K562 (cell line): ENCODE measurements around the gene EXOC3L2. TPM values are rescaled to one million over a fixed set of nuclear protein-coding genes. Genes with fewer than 3 reads are reported as not detected.

Experiments
- ATAC-seq: fragments of 200-7000 bp; cut with Tn5 transposase; 3 replicates; pipeline ENCODE4 v1.9.1; 2020; ENCODE audit warnings: moderate library complexity
- BruUV-seq: library from RNA; stranded (reverse); fragments of 400-500 nt; replicated peaks from 2 replicates; lab custom pipeline; 2021; lab: Mats Ljungman, UMichigan
- CTCF ChIA-PET: fragments of 300-600 bp; formaldehyde crosslinking; extraction: SDS; loops from one replicate; lab custom pipeline; 2021; ENCODE audit warnings: low intra/inter-chr PET ratio; lab: Yijun Ruan, JAX
- POLR2A ChIA-PET: fragments of 300-600, 350-650 bp; sonication (Branson Sonifier 250); formaldehyde crosslinking; extraction: SDS; loops from one replicate; lab custom pipeline; 2021; ENCODE audit warnings: antibody characterized with exemption, inconsistent platforms; lab: Yijun Ruan, JAX
- DNase-seq, 4 experiments: peaks; one replicate each; pipeline versions ENCODE4 v3.0.0 to v3.0.0-alpha.2; 2011 to 2018; ENCODE audit warnings: low spot score in 3 of 4, mixed read lengths in 3 of 4; ENCODE audit errors: extremely low read depth in 1 of 4
- FAIRE-seq: peaks from 2 replicates; lab custom pipeline; 2011; peaks lifted over from hg19 to GRCh38; lab: Jason Lieb, UNC
- H2AFZ ChIP-seq: 2 replicates; pipeline ENCODE4 v1.6.0; 2011; ENCODE audit warnings: low read depth, low read length, control low read depth, inconsistent platforms
- H3K27ac ChIP-seq: fragments of 200-600 bp; 3 replicates; pipeline ENCODE4 v1.8.0; 2011; ENCODE audit warnings: low read depth, mild to moderate bottlenecking, control low read depth, inconsistent platforms, low read length, moderate library complexity, mixed read lengths; ENCODE audit errors: extremely low read depth
- H3K27me3 ChIP-seq, 2 experiments: fragments of 300-600 bp in 1 of 2; 2 replicates in 1 of 2; 3 replicates in 1 of 2; pipeline versions ENCODE4 v1.6.0 to v1.8.0; 2011; ENCODE audit warnings: inconsistent platforms in 2 of 2, low read length in 2 of 2, mild to moderate bottlenecking in 1 of 2, mixed read lengths in 1 of 2, moderate library complexity in 1 of 2; ENCODE audit not compliant: control insufficient read depth in 2 of 2, insufficient read depth in 2 of 2
- H3K36me3 ChIP-seq: fragments of 300-600 bp; 3 replicates; pipeline ENCODE4 v1.8.0; 2011; ENCODE audit warnings: mild to moderate bottlenecking, low read length, inconsistent platforms; ENCODE audit not compliant: control insufficient read depth, insufficient read depth
- H3K4me1 ChIP-seq, 2 experiments: fragments of 200-600 bp in 1 of 2; replicated peaks in 1 of 2; 2 replicates in 1 of 2; 3 replicates in 1 of 2; pipeline versions ENCODE4 v1.5.1 to v1.8.0; 2011; ENCODE audit warnings: inconsistent platforms in 2 of 2, low read length in 2 of 2, mild to moderate bottlenecking in 1 of 2, mixed read lengths in 1 of 2, moderate library complexity in 1 of 2; ENCODE audit not compliant: control insufficient read depth in 2 of 2, insufficient read depth in 2 of 2
- H3K4me2 ChIP-seq: 2 replicates; pipeline ENCODE4 v1.6.1; 2011; ENCODE audit warnings: low read length, control low read depth, inconsistent platforms, mixed read lengths; ENCODE audit not compliant: insufficient read depth
- H3K4me3 ChIP-seq: fragments of 200-600 bp; sonication (generic), shearing (Covaris generic); 2 replicates; pipeline ENCODE4 v1.5.1; 2016; ENCODE audit warnings: control low read depth, inconsistent platforms
- H3K79me2 ChIP-seq: fragments of 200-600 bp; 3 replicates; pipeline ENCODE4 v1.8.0; 2011; ENCODE audit warnings: low read length, inconsistent platforms; ENCODE audit not compliant: control insufficient read depth, insufficient read depth
- H3K9ac ChIP-seq, 2 experiments: 2 replicates each; pipeline versions ENCODE4 v1.6.0 to v1.6.1; 2011; ENCODE audit warnings: low read depth in 2 of 2, low read length in 2 of 2, control low read depth in 1 of 2, inconsistent platforms in 1 of 2, mild to moderate bottlenecking in 1 of 2, mixed read lengths in 1 of 2; ENCODE audit not compliant: insufficient read depth in 1 of 2
- H3K9me1 ChIP-seq: one replicate; pipeline ENCODE4 v1.6.0; 2011; ENCODE audit warnings: inconsistent platforms, mild to moderate bottlenecking, low read length, moderate library complexity; ENCODE audit not compliant: control insufficient read depth, insufficient read depth
- H3K9me3 ChIP-seq: replicated peaks from 2 replicates; pipeline ENCODE4 v1.5.1; 2011; ENCODE audit warnings: low read depth, low read length, inconsistent platforms; ENCODE audit not compliant: control insufficient read depth, insufficient read depth
- H4K20me1 ChIP-seq: replicated peaks from 2 replicates; pipeline ENCODE4 v1.6.1; 2011; ENCODE audit warnings: low read length, inconsistent platforms, mixed read lengths; ENCODE audit not compliant: control insufficient read depth, insufficient read depth
- BCOR ChIP-seq: fragments of 450-650 bp; IDR thresholded peaks from 2 replicates; pipeline ENCODE4 v1.6.1; 2016
- ESRRB ChIP-seq: fragments of 250-450 bp; sonication (Bioruptor Pico); IDR thresholded peaks from 2 replicates; pipeline ENCODE4 v1.5.0; 2020; ENCODE audit warnings: mild to moderate bottlenecking, moderate library complexity, borderline replicate concordance
- ETV5 ChIP-seq: sonication (generic); formaldehyde crosslinking; IDR thresholded peaks from 2 replicates; pipeline ENCODE4 v1.4.0; 2020; ENCODE audit warnings: low read depth, mild to moderate bottlenecking, missing genetic modification reagents
- FUS ChIP-seq: fragments of 200-400 bp; formaldehyde crosslinking; optimal IDR thresholded peaks from 2 replicates; pipeline ENCODE3; 2017; ENCODE audit warnings: low read depth, low read length
- HMG20A ChIP-seq: fragments of 450-650 bp; formaldehyde crosslinking; conservative IDR thresholded peaks from 2 replicates; pipeline ENCODE4 v1.4.0; 2020; ENCODE audit warnings: mild to moderate bottlenecking, mixed read lengths
- KDM1A ChIP-seq, 2 experiments: fragments of 450-650 bp; IDR thresholded peaks; 2 replicates each; pipeline ENCODE4 v1.6.1; 2016; ENCODE audit warnings: mild to moderate bottlenecking in 2 of 2
- KLF16 ChIP-seq: IDR thresholded peaks from 2 replicates; pipeline ENCODE4 v1.6.1; 2016; ENCODE audit warnings: antibody characterized with exemption
- PCBP1 ChIP-seq: fragments of 200-400 bp; formaldehyde crosslinking; IDR thresholded peaks from 2 replicates; pipeline ENCODE4 v1.6.1; 2018; ENCODE audit warnings: mild to moderate bottlenecking, low read depth, low read length; ENCODE audit not compliant: poor library complexity, severe bottlenecking
- RBM25 ChIP-seq: fragments of 200-400 bp; formaldehyde crosslinking; IDR thresholded peaks from 2 replicates; pipeline ENCODE4 v1.6.1; 2018; ENCODE audit warnings: low read length, low read depth, moderate library complexity; ENCODE audit not compliant: severe bottlenecking
- RCOR1 ChIP-seq, 2 experiments: IDR thresholded peaks; 2 replicates each; pipeline ENCODE4 v1.6.1; 2012; ENCODE audit warnings: low read depth in 2 of 2, low read length in 2 of 2, borderline replicate concordance in 1 of 2, improper control_type of control experiment in 1 of 2
- THAP12 ChIP-seq: fragments of 250-450 bp; sonication (Bioruptor Pico); IDR thresholded peaks from 2 replicates; pipeline ENCODE4 v1.9.0; 2021; ENCODE audit warnings: mild to moderate bottlenecking, inconsistent platforms
- USF2 ChIP-seq: sonication (generic); formaldehyde crosslinking; IDR thresholded peaks from 2 replicates; pipeline ENCODE4 v1.5.0; 2020; ENCODE audit warnings: missing genetic modification reagents
- ZNF143 ChIP-seq: sonication (generic); formaldehyde crosslinking; IDR thresholded peaks from 2 replicates; pipeline ENCODE4 v1.9.0; 2022; ENCODE audit warnings: mild to moderate bottlenecking, missing genetic modification reagents
- ZNF217 ChIP-seq: sonication (generic); formaldehyde crosslinking; IDR thresholded peaks from 2 replicates; pipeline ENCODE4 v1.8.0; 2022; ENCODE audit warnings: mild to moderate bottlenecking, missing genetic modification reagents
- ZNF347 ChIP-seq: fragments of 450-650 bp; formaldehyde crosslinking; IDR thresholded peaks from 2 replicates; pipeline ENCODE4 v1.4.0; 2020; ENCODE audit warnings: low read depth, mild to moderate bottlenecking, moderate library complexity
- ZSCAN32 ChIP-seq: fragments of 450-650 bp; formaldehyde crosslinking; IDR thresholded peaks from 2 replicates; pipeline ENCODE4 v1.4.0; 2020; ENCODE audit warnings: mild to moderate bottlenecking, moderate library complexity
- WGBS: fragments of 100-300 bp; shearing (Covaris generic); methylation state at CpG from one replicate; pipeline ENCODE4 v1.1.6; 2016; ENCODE audit warnings: low coverage, mixed read lengths; ENCODE audit not compliant: insufficient coverage; ENCODE audit errors: missing lambda C conversion rate; 5-methylcytosine and 5-hydroxymethylcytosine counted together
- in situ Hi-C: fragments of 300-500 bp; cut with MboI; formaldehyde crosslinking; loops from 4 replicates; pipeline ENCODE4 v1.15.0; 2018; ENCODE audit warnings: inconsistent platforms, mixed read lengths
- intact Hi-C: fragments of 100-400 bp; cut with micrococcal nuclease; formaldehyde crosslinking; loops from 2 replicates; pipeline ENCODE4 v1.14.2; 2022
- polyA plus RNA-seq, 8 experiments: library from polyadenylated mRNA; depleted of rRNA in 4 of 8; stranded (reverse) in 5 of 8; unstranded in 3 of 8; fragments of >200 nt; fragmentation: Nextera tagmentation in 2 of 8; fragmentation: Illumina TruSeq in 1 of 8; extraction: Ambion mirVana in 2 of 8; extraction: Trizol in 1 of 8; gene quantifications; 2 replicates each; pipeline versions ENCODE4 v1.2.1 to v1.2.3, GENCODE V29; 2011 to 2014; ENCODE audit warnings: inconsistent platforms in 1 of 8, missing spikeins in 1 of 8
- total RNA-seq, 7 experiments: library from RNA; depleted of rRNA in 6 of 7; stranded (reverse); fragments of >200 nt in 6 of 7; fragmentation: Illumina TruSeq in 2 of 7; extraction: Trizol in 2 of 7; gene quantifications; 2 replicates each; pipeline versions ENCODE4 v1.2.1 to v1.2.3, GENCODE V29; 2011 to 2021; ENCODE audit warnings: low replicate concordance in 1 of 7
- TF ChIP-seq, protein P1 (sequence below): fragments of 450-650 bp; formaldehyde crosslinking; IDR thresholded peaks from 2 replicates; pipeline ENCODE4 v1.4.0; 2020; ENCODE audit warnings: mild to moderate bottlenecking, moderate library complexity

EXOC3L2 gene
- total and polyA plus RNA-seq, 9 of the 15 experiments (the other 6 are each of a cell fraction or from before 2014, with no cell fraction given): 0.31 to 19.0 (median 2.4) TPM

GRCh38 chr19:45271098-45271734, 26.0 kb upstream of the EXOC3L2 start:
- no peak for DNase-seq
- in situ Hi-C loops: no loop called here
- no peaks in the 10 kb centered on the region for H3K27me3 ChIP-seq
- H3K27ac ChIP-seq: no peak overlapping the region
- no peaks in the 10 kb centered on the region for H4K20me1 ChIP-seq
- H3K4me1 ChIP-seq: peaks cover 17 to 27% of the 10 kb centered on the region in 2 experiments; a peak in 4 of 5 replicates
- no TSS peak for BruUV-seq
- H3K9me1 ChIP-seq: no peaks in the 10 kb centered on the region
- H3K36me3 ChIP-seq: peaks cover 38% of the 10 kb centered on the region; the same call in 2 of the 3 replicates
- H3K4me3 ChIP-seq: no peak overlapping the region
- ChIA-PET CTCF (no interaction called here), POLR2A (no interaction called here)
- intact Hi-C loops: no loop called here
- no peak for ATAC-seq
- no peaks in the 10 kb centered on the region for H3K9me3 ChIP-seq
- no peak for FAIRE-seq
- WGBS: 85% methylated on average over 6 of the region's 21 CpGs
- H3K9ac ChIP-seq: peak overlapping the region in 1 of 2 experiments; percentile 5; a peak in 1 of 4 replicates
- no peak overlapping the region for H2AFZ ChIP-seq
- H3K79me2 ChIP-seq: no peaks in the 10 kb centered on the region
- no peak overlapping the region for H3K4me2 ChIP-seq
- TF ChIP-seq BCOR (peak; percentile 85), PCBP1 (no peak), ZSCAN32 (CRISPR knock-in tag) (no peak), RCOR1 (IDR thresholded peaks at IDR 0.05; ENCODE audit: borderline replicate concordance in 1 of 2, low read depth in 2 of 2, low read length in 2 of 2) (0 out of 4 replicates have a peak, but pooled peaks of 1 of the 2 experiments have one; percentile 4), ZNF347 (no peak), KDM1A (IDR thresholded peaks at IDR 0.05) (peak; percentile 27 to 77; a peak in 2 of 4 replicates), THAP12 (no peak), FUS (no peak), ETV5 (CRISPR knock-in tag) (no peak), ZNF217 (CRISPR knock-in tag) (no peak), HMG20A (CRISPR knock-in tag) (no peak), ZNF143 (no peak), KLF16 (no peak), ESRRB (CRISPR knock-in tag) (no peak), USF2 (CRISPR knock-in tag) (no peak), RBM25 (peak; percentile 84)
- TF ChIP-seq, protein P1, sequence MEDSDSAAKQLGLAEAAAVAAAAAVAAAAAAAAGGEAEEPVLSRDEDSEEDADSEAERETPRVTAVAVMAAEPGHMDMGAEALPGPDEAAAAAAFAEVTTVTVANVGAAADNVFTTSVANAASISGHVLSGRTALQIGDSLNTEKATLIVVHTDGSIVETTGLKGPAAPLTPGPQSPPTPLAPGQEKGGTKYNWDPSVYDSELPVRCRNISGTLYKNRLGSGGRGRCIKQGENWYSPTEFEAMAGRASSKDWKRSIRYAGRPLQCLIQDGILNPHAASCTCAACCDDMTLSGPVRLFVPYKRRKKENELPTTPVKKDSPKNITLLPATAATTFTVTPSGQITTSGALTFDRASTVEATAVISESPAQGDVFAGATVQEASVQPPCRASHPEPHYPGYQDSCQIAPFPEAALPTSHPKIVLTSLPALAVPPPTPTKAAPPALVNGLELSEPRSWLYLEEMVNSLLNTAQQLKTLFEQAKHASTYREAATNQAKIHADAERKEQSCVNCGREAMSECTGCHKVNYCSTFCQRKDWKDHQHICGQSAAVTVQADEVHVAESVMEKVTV (CRISPR knock-in tag): no peak
